CD1c-positive myeloid dendritic cell (primary cell): Measurements from ENCODE around the gene HSPD1.
A peak's percentile ranks its signal among the peaks of the same experiment; 100 is the strongest.

Source experiments
- DNase-seq: peaks from one replicate; pipeline ENCODE4 v3.0.0-alpha.2; 2016; ENCODE audit errors: extremely low spot score

The HSPD1 gene

DNA sequence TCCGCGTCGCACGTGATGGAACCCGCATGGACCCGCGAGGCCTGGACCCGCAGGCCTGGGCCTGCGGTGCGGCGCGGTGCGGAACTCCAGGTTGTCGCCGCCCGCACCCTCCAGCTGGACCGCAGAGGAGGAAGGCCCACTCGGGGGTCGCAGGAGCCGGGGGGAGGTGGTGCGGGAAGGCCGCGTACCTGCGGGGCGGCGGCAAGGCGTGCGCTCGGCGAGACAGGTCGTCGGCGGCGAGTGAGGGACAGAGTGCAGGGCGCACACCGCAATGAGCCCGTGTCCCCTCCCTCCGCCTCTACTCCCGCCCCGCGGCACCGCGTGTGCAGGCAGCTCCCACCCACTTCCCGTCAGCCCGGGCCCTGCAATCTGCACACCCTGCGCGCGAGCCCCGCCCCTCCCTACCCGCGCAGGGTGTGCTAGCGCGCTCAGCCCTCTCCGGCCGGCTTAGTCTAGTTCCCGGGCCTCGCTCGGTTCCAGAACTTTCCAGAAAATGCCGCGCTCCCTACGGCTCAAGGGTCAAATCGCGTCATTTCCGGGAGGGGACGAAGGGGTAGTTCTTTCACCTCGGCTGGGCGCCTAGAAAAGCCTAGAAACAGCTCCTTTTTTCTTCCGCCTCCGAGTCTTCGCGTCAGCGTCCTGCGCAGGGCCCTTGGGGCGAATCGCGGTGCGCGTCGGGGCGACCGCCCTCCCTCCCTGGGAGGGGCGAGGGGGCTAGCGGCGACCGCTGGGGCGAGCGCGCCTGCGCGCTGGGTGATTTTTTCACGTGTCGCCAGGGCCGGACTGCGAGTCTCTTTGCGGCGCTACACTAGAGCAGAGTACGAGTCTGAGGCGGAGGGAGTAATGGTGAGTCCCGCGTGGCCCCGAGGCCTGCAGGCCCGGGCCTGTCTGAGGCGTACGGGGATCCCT, at the start of gene HSPD1, which contains the start of gene HSPE1:
HSPD1 (minus strand) TSS at position 247 of the 909 bp plus-strand sequence. CDS start 992 bp downstream, outside the sequence.
HSPE1 (plus strand) TSS at position 786 of the 909 bp plus-strand sequence; CDS start at position 844, 58 bp downstream.
- peak; percentile 100 for DNase-seq

DNA sequence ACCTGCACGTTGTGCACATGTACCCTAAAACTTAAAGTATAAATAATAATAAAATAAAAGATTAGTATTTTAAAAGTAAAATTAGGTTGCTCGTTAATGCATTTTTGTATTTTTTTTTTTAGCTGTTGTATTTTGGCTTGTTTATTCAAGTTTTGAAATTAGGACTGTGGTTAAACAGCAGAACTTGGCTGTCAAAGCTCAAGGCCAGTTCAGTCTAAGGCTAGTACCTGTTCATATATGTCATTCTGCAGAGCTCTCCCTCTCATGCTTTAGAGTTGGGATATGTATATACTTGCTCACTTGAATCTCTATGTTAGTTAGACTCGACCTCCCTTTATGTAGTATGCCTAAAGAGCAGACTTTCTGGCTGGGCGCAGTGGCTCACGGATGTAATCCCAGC, 48.9 kb upstream of the HSPD1 start:
- no peak for DNase-seq

- no peak for DNase-seq
Measured at GRCh38 chr2:197547163-197547900, 47.7 kb upstream of the HSPD1 start.

DNA sequence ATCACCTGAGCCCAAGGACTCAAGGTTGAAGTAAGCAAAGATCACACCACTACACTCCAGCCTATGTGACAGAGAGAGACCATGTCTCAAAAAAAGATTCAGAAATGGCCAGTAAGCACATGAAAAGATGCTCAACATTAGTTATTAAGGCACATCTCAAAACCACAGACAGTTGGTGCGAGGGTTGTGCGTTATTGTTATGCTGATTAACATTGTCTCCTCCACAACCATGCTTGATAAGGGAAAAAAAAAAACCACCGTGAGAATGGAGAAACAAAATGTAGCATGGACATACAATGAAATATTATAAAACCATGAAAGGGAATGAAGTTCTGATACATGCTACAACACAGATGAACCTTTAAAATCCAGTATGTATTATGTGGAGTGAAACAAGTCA, 43.6 kb upstream of the HSPD1 start:
- DNase-seq: no peak

DNA sequence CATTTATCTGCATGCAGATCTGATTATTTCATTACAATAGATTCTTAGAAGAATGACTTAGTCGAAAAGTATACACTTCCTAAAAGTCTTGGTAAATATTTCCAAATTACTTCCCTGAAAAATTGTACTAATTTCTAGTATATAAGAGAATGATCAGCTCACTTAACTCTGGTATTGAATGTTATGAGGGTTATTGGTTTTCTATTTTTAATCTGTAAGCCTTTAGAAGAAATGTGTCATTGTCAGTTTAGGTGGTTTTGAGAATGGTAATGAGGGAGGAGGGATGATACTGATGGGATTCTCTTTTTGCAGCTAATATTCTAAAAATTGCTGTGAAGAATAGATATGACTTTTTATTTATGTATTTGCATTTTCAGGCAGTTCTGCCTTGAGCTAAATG, 40.1 kb upstream of the HSPD1 start:
- DNase-seq: no peak

- DNase-seq: no peak
Measured at GRCh38 chr2:197538412-197538811, 38.8 kb upstream of the HSPD1 start.

DNA sequence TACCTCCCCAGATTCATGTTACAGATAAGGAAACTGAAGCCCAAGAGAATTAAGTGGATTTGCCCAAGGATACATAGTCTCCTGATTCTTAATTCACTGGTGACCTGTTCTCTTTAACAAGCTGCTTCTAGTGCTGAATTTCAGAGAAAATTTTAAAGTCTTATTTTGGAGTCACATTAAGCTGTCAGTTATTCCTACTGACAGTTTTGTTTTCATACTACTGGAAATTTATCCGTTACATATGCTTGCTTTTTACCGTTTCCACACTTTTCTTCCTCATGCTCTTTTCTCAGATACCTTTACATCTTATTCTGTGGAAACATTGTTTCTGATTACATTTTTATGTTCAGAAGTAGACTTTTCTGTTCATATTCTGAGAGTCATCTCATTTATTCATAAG, 17.5 kb upstream of the HSPD1 start:
- DNase-seq: no peak

DNA sequence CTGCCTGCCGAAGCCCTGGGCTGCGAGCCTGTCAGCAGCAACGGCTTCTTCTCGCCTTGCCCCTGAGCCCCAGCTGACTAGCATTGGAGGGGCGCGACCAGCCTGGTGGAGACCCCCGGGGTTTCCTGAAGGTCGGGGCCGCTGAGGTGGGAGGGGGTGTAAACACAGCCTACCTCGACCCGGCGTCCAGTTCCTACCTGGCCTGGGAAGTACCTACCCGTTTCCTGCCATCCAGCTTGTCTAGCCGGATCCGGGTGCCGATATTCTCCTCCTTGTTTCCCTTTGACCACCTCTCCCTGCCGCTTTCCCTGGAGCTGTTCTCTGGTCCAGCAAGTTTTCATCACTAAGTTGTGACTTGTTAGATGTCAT, 16.7 kb upstream of the HSPD1 start:
- DNase-seq: peak; percentile 15

DNA sequence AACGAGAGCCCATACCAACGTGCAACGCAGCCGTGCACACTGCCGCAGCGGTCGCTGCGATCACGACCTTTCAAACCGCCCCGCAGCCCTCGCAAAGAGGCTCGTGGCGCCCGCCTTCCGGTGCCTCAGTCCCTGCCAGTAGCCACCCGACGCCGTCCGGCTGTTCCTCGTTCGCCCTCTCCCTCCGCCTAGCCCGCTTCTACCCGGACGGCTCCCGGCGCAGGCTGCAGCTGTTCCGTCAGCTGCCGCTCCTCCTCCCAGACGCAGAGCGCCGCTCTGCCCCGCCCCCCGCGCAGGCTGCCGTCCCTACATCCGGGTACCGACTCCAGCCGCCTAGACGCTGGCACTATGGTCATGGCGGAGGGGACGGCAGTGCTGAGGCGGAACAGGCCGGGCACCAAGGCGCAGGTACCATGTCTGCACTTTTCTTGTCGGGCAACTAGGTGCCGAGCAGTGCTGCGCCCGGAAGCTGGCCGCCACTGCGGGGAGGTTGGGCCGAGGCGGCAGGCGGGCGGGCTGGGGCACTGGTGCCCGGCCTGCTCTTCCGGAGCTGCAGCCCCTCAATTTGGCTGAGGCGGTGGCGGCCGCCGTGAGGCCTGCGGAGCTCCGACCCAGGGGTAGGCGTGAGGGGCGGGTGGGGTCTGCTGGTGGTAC, 16.2 kb upstream of the HSPD1 start, which contains the start of gene MOB4:
MOB4 (plus strand) TSS at position 328 of the 654 bp plus-strand sequence; CDS start at position 349, 21 bp downstream.
- peak; percentile 98 for DNase-seq

- peak; percentile 40 for DNase-seq
Measured at GRCh38 chr2:197515315-197515738, 15.7 kb upstream of the HSPD1 start.

GRCh38 chr2:197514754-197515153, 15.1 kb upstream of the HSPD1 start:
- peak; percentile 21 for DNase-seq

- no peak for DNase-seq
Measured at GRCh38 chr2:197513915-197514314, 14.3 kb upstream of the HSPD1 start.

DNA sequence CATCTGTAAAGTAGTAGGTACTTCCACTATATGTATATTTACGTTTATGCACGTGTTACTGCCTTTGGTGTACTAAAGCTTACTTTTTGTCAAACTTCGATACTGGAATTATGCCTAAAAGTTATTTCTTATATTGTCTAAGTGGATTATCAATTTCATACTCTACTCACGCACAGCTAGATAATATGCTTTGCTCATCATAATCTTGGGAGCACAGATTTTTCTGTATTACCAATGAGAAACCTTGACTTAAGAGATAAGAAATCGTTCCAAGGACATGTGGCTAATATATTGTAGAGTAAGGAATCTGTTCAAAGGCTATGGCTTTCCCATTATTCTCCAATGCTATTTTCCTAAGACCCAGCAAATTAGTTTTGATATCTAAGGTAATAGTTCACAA, 7.0 kb upstream of the HSPD1 start:
- DNase-seq: no peak

- DNase-seq: no peak
Measured at GRCh38 chr2:197504512-197504911, 4.9 kb upstream of the HSPD1 start.

- DNase-seq: no peak
Measured at GRCh38 chr2:197504000-197504399, 4.4 kb upstream of the HSPD1 start.

GRCh38 chr2:197502685-197503084, 3.0 kb upstream of the HSPD1 start:
- DNase-seq: no peak

DNA sequence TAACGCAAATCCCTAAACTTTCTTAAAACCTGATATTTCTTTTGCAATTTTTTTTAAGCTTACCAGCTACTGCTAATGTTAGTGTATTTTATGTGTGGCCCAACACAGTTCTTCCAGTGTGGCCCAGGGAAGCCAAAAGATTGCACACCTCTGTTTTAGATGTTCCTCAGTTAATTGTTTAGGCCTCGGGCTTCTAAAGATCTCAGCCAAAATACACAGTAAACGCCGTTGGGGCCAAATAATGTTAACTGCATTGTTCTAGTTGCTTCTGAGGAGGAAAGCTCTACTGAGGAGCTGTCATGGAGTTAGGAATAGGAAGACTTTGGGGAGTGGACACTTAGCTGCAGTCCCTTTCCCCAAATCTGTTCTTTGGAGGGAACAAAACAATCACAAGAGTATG, 2.6 kb upstream of the HSPD1 start:
- no peak for DNase-seq

- DNase-seq: peak; percentile 27
Measured at GRCh38 chr2:197500503-197501131, 977 bp upstream of the HSPD1 start.

- peak; percentile 72 for DNase-seq
Measured at GRCh38 chr2:197498937-197499593, 575 bp downstream of the HSPD1 start.

GRCh38 chr2:197498235-197498936, 1.3 kb downstream of the HSPD1 start:
- no peak for DNase-seq
